ENCODE measurements around the gene HMGCS2.

DNA sequence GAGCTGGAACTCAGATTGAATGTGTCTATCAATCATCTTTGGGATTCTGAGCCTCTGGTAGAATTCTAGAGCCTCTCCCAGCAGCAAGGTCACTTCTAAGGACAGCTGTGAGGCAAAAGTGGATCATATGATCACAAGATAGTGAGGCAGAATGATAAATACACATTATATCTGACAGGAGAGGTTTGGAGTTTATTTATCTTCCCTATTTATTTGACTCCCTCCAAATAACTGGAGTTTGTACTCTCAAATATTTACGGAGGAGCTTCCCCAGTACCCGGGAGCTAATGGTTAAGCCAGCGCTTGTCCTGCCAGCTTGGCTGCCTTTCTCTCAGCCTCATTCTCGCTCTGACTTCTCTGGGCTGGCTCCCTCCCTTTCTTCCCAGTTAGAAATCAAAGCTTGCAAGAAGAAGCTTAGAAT is 2.3 kb downstream of the HMGCS2 start:
- TF ChIP-seq, protein P1, sequence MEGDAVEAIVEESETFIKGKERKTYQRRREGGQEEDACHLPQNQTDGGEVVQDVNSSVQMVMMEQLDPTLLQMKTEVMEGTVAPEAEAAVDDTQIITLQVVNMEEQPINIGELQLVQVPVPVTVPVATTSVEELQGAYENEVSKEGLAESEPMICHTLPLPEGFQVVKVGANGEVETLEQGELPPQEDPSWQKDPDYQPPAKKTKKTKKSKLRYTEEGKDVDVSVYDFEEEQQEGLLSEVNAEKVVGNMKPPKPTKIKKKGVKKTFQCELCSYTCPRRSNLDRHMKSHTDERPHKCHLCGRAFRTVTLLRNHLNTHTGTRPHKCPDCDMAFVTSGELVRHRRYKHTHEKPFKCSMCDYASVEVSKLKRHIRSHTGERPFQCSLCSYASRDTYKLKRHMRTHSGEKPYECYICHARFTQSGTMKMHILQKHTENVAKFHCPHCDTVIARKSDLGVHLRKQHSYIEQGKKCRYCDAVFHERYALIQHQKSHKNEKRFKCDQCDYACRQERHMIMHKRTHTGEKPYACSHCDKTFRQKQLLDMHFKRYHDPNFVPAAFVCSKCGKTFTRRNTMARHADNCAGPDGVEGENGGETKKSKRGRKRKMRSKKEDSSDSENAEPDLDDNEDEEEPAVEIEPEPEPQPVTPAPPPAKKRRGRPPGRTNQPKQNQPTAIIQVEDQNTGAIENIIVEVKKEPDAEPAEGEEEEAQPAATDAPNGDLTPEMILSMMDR (IDR thresholded peaks at IDR 0.05) = no peak
- TF ChIP-seq POLR2A (IDR thresholded peaks at IDR 0.05) = no peak

Measured in thyroid gland (tissue), 4 donors.